Measurements from ENCODE around the gene SERHL2.

DNA sequence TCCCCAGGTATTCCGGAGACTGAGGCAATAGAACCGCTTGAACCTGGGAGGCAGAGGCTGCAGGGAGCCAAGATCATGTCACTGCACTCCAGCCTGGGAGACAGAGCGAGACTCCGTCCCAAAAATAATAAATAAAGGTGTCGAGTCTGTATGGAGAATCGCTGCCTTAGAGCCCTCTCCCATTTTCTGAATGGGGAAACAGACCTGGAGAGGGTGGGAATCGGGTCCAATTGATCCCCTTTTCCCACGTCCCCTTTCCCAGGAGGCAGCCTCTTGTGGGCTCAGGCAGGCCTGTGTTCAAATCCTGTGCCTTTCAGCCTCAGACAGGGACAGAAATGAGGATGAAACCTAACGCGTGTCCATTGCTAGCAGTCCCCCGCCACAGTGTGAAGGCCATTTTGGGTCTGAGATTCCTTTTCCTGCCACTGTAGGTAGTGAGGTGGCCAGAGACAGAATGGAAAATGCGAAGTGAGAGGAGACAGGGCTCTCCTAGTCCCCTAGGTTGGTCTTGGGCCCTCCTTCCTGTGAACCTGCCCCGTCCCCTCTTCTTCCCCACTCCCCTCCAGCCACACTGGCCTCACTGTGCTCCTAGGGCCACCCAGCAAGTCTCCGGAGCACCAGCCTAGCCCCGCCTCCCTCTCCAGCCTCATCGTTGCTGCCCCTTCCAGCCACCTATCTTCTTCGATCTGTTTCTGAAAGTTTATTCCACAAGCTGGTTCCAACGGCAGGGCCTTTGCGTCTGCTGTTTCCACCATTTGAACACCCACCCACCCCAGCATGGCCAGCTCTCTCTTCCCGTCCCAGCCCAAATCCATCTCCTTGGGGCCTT lies 63.6 kb downstream of the SERHL2 start:
- TF ChIP-seq, protein P1, sequence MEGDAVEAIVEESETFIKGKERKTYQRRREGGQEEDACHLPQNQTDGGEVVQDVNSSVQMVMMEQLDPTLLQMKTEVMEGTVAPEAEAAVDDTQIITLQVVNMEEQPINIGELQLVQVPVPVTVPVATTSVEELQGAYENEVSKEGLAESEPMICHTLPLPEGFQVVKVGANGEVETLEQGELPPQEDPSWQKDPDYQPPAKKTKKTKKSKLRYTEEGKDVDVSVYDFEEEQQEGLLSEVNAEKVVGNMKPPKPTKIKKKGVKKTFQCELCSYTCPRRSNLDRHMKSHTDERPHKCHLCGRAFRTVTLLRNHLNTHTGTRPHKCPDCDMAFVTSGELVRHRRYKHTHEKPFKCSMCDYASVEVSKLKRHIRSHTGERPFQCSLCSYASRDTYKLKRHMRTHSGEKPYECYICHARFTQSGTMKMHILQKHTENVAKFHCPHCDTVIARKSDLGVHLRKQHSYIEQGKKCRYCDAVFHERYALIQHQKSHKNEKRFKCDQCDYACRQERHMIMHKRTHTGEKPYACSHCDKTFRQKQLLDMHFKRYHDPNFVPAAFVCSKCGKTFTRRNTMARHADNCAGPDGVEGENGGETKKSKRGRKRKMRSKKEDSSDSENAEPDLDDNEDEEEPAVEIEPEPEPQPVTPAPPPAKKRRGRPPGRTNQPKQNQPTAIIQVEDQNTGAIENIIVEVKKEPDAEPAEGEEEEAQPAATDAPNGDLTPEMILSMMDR (IDR thresholded peaks at IDR 0.05 in 4 of 5, conservative IDR thresholded peaks at IDR 0.05 in 1 of 5) = no peak
- no peak for TF ChIP-seq POLR2A (IDR thresholded peaks at IDR 0.05)
